ENCODE measurements around the gene OR13A1. TPM values are rescaled to one million over a fixed set of nuclear protein-coding genes. Genes with fewer than 3 reads are reported as not detected.
A peak's percentile ranks its signal among the peaks of the same experiment; 100 is the strongest.
"Not testable (repeated sequence)": the region's sequence is repeated elsewhere in the genome, so short reads cannot be mapped to it uniquely, and the experiment has no call there.

The OR13A1 gene
- total RNA-seq (2021) = 0.14 to 0.16 TPM (median 0.15 TPM) in 3 replicates
- Bru-seq, nascent RNA = percentile 15 among the genes with signal in this experiment
- long read RNA-seq, experiment 1 = 0 reads
- long read RNA-seq, experiment 2 = 0 reads
- long read RNA-seq, experiment 3 = 0 reads

GRCh38 chr10:45315508-45315907, at the start of gene OR13A1:
TSS of gene OR13A1 (minus strand) at chr10:45315608. CDS start at chr10:45304422, 11,186 bp downstream.
- no peaks in the 10 kb centered on the region for H3K27me3 Mint-ChIP-seq (ENCODE audit: low read depth)
- DNase-seq (ENCODE audit: low spot score) (no peak), ATAC-seq (no peak)
- TF ChIP-seq FOXP1 (CRISPR knock-in tag; IDR thresholded peaks at IDR 0.05; ENCODE audit: borderline replicate concordance) (no peak), MXD4 (CRISPR knock-in tag; IDR thresholded peaks at IDR 0.05; ENCODE audit: borderline replicate concordance) (no peak), JUN (CRISPR knock-in tag; IDR thresholded peaks at IDR 0.05) (no peak), FOXK1 (CRISPR knock-in tag; IDR thresholded peaks at IDR 0.05) (no peak), ZNF423 (CRISPR knock-in tag; IDR thresholded peaks at IDR 0.05) (no peak), GTF2I (CRISPR knock-in tag; conservative IDR thresholded peaks at IDR 0.05) (no peak), SOX15 (CRISPR knock-in tag; IDR thresholded peaks at IDR 0.05) (no peak), FOXP4 (CRISPR knock-in tag; IDR thresholded peaks at IDR 0.05) (no peak), GABPB1 (CRISPR knock-in tag; IDR thresholded peaks at IDR 0.05) (no peak), ZNF425 (CRISPR knock-in tag; conservative IDR thresholded peaks at IDR 0.05) (no peak), TEAD4 (CRISPR knock-in tag; IDR thresholded peaks at IDR 0.05) (no peak)
- TF ChIP-seq, protein P1, sequence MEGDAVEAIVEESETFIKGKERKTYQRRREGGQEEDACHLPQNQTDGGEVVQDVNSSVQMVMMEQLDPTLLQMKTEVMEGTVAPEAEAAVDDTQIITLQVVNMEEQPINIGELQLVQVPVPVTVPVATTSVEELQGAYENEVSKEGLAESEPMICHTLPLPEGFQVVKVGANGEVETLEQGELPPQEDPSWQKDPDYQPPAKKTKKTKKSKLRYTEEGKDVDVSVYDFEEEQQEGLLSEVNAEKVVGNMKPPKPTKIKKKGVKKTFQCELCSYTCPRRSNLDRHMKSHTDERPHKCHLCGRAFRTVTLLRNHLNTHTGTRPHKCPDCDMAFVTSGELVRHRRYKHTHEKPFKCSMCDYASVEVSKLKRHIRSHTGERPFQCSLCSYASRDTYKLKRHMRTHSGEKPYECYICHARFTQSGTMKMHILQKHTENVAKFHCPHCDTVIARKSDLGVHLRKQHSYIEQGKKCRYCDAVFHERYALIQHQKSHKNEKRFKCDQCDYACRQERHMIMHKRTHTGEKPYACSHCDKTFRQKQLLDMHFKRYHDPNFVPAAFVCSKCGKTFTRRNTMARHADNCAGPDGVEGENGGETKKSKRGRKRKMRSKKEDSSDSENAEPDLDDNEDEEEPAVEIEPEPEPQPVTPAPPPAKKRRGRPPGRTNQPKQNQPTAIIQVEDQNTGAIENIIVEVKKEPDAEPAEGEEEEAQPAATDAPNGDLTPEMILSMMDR (IDR thresholded peaks at IDR 0.05) = no peak
- TF ChIP-seq, protein P2, sequence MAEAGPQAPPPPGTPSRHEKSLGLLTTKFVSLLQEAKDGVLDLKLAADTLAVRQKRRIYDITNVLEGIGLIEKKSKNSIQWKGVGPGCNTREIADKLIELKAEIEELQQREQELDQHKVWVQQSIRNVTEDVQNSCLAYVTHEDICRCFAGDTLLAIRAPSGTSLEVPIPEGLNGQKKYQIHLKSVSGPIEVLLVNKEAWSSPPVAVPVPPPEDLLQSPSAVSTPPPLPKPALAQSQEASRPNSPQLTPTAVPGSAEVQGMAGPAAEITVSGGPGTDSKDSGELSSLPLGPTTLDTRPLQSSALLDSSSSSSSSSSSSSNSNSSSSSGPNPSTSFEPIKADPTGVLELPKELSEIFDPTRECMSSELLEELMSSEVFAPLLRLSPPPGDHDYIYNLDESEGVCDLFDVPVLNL (CRISPR knock-in tag; IDR thresholded peaks at IDR 0.05; ENCODE audit: borderline replicate concordance, low read depth) = no peak
- TF ChIP-seq, protein P3, sequence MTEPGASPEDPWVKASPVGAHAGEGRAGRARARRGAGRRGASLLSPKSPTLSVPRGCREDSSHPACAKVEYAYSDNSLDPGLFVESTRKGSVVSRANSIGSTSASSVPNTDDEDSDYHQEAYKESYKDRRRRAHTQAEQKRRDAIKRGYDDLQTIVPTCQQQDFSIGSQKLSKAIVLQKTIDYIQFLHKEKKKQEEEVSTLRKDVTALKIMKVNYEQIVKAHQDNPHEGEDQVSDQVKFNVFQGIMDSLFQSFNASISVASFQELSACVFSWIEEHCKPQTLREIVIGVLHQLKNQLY (CRISPR knock-in tag; IDR thresholded peaks at IDR 0.05) = no peak
- H3K4me1 Mint-ChIP-seq = no peaks in the 10 kb centered on the region
- peaks cover 43% of the 10 kb centered on the region for H3K9me3 Mint-ChIP-seq
- ChIA-PET CTCF (no interaction called here), POLR2A (no interaction called here)
- peaks cover 10% of the 10 kb centered on the region for H3K36me3 Mint-ChIP-seq
- no peak within 1 kb of the TSS for H3K27ac Mint-ChIP-seq
- H3K4me3 Mint-ChIP-seq = no peak within 1 kb of the TSS

GRCh38 chr10:45361983-45362799, 46.8 kb upstream of the OR13A1 start:
- POLR2A ChIA-PET, ATAC-seq, H3K27ac Mint-ChIP-seq, H3K9me3 Mint-ChIP-seq, CTCF ChIA-PET, H3K36me3 Mint-ChIP-seq: not testable (repeated sequence)
- DNase-seq (ENCODE audit: low spot score) = peak; percentile 71
- peaks cover 44% of the 10 kb centered on the region for H3K4me1 Mint-ChIP-seq
- H3K4me3 Mint-ChIP-seq = peak overlapping the region; percentile 80
- peaks cover 26% of the 10 kb centered on the region for H3K27me3 Mint-ChIP-seq (ENCODE audit: low read depth)
- TF ChIP-seq, protein P4, sequence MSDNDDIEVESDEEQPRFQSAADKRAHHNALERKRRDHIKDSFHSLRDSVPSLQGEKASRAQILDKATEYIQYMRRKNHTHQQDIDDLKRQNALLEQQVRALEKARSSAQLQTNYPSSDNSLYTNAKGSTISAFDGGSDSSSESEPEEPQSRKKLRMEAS (CRISPR knock-in tag; IDR thresholded peaks at IDR 0.05) = peak; percentile 36; the same call in 1 of the 2 replicates
- TF ChIP-seq, protein P5, sequence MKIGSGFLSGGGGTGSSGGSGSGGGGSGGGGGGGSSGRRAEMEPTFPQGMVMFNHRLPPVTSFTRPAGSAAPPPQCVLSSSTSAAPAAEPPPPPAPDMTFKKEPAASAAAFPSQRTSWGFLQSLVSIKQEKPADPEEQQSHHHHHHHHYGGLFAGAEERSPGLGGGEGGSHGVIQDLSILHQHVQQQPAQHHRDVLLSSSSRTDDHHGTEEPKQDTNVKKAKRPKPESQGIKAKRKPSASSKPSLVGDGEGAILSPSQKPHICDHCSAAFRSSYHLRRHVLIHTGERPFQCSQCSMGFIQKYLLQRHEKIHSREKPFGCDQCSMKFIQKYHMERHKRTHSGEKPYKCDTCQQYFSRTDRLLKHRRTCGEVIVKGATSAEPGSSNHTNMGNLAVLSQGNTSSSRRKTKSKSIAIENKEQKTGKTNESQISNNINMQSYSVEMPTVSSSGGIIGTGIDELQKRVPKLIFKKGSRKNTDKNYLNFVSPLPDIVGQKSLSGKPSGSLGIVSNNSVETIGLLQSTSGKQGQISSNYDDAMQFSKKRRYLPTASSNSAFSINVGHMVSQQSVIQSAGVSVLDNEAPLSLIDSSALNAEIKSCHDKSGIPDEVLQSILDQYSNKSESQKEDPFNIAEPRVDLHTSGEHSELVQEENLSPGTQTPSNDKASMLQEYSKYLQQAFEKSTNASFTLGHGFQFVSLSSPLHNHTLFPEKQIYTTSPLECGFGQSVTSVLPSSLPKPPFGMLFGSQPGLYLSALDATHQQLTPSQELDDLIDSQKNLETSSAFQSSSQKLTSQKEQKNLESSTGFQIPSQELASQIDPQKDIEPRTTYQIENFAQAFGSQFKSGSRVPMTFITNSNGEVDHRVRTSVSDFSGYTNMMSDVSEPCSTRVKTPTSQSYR (CRISPR knock-in tag; IDR thresholded peaks at IDR 0.05) = 0 out of 2 replicates have a peak, but pooled peaks have one; percentile 43
- TF ChIP-seq FOXK1 (CRISPR knock-in tag; IDR thresholded peaks at IDR 0.05) = 0 out of 2 replicates have a peak, but pooled peaks have one; percentile 48
